HT-29 (cell line): Measurements from ENCODE around the gene HTR7. TPM values are rescaled to one million over a fixed set of nuclear protein-coding genes. Genes with fewer than 3 reads are reported as not detected.
"Not testable (repeated sequence)": the region's sequence is repeated elsewhere in the genome, so short reads cannot be mapped to it uniquely, and the experiment has no call there.

ENCODE experiments used
- DNase-seq: peaks from one replicate; pipeline ENCODE4 v3.0.0-alpha.2; 2015; ENCODE audit warnings: low spot score
- total RNA-seq: library from RNA; depleted of rRNA; stranded (reverse); fragments of >200 nt; shearing (Covaris generic); gene quantifications from 2 replicates; pipeline ENCODE4 v1.2.3, GENCODE V29; 2014; rRNA removed

Gene HTR7
- total RNA-seq, result not detected in 2 replicates

DNA sequence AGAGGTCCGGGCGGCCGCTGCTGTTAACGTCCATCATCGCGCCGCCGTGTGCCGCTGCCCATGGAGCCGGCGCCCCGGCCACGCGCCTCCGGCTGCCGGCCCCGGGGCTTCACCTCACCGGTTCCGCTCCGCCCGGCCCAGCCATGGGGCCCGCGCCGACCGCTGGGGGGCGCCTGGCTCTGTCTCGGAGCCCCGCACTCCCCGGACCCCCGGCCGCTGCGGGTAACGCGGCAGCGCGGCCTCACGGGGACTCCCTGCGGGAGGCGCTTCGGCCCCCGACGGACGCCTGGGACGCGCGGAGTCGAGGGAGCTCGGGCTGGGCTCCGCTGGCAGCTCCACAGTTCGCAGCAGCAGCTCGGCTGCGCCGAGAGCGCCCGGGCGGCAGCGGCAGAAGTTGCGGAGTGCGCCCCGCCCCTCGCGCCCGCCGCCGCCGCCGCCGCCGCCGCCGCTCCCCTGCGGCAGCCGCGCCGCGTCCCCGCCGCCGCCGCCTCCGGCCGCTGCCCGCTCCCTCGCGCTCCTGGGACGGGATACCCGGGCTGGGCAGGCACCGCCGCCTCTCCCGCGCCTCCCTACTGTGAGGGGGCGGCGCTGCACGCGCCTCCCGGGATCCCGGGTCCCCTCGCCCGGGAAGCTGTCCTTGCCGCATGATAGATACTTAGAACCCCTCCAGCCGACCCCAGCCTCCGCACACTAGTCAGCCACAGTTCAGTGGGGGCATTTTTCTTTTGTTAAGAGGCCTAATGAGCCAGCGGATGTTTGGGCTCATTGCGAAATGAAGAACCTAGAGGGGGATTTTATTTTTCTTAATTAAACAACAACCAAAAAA is at the start of gene HTR7:
Gene HTR7, minus strand, starts transcription at position 405 of the 826 bp plus-strand sequence. Its CDS starts 368 bp downstream, at position 37.
- no peak for DNase-seq

DNA sequence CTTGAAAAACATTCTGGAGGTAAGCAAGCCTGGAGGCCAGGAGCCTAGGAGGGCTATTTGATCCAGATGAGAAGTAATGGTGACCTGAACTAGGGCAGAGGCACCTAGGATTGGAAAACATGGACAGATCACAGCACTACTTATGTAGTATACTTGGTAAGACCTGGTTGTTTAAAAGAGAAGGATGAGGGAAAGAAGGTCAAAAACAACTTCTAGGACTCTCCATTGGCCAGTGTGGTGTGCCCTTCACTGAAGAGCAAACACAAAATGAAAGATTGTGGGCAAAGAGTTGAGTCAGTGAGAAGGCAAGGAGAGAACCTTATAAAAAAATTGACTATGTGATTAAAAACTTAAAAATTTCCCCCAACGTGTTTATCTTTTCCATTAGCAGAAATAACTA is 48.8 kb upstream of the HTR7 start:
- DNase-seq, result no peak

DNA sequence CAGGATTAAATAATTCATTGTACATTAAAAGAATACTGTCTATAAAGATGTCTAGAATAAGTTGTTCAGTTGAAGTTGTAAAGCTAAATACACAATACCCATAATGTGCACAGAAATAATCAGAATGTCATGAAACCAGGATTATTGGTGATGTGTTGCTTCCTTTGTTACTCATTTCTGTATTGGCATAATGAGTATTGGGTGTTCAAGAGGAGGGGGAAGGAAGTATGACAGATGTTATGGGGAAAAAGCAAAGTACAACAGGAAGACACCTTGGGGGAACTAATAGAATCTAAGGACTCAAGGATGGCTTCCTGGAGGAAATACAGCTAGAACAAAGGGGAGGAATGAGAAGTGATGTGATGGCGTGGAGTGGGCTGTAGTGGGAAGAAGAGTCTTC is 48.1 kb upstream of the HTR7 start:
- no peak for DNase-seq

DNA sequence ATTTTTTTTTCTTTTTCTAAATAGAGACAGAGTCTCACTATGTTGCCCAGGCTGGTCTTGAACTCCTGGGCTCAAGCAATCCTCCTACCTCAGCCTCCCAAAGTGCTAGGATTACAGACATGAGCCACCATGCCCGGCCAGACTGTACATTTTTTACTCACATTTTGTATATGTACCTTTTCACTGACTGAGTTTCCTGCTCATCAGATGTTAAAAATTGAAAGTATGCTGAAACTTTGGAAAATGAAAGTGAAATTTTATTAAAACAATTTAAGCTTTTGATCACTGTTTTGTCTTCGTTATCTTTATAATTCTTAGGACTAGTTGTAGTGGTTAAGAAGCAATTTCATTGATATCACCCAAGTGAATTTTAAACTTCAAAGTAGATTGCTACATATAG is 39.1 kb upstream of the HTR7 start:
- DNase-seq, result not testable (repeated sequence)

DNA sequence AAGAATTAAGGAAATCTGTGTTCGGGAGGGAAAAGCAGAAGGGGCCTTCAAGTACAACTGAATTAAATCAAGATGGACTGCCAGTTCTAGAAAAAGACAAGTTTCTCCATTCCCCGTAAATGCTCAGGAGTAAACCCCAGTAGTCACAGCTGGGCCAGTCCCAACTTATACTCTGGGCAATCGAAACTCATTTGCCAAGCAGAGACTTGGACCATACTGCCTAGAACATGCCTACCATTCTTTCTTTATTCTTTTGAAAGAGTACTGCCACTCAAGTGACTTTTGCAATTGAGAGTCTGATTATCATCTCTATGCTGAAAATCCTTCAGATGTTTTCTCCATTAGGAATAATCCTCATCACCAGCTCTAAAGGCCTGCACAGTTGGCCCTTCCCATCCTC is 35.4 kb upstream of the HTR7 start:
- no peak for DNase-seq

DNA sequence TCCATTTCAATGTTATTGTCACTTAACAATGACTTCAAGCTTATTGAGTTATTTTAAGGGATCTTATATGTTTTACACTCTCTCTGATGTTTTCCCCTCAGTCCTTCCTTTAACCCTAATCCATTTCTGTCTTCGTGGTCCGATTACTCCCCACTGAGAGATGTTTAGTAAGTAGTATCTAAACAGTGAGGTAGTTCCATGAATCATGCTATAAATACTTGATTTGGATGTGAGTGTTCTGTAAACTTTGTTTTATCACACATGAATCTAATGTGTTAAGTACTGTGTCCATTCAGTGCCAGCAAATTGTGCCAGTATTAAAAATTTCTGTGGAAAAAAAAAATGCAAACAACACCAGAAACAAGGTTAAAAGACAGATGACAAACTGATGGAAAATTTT is 32.5 kb upstream of the HTR7 start:
- DNase-seq, result no peak

DNA sequence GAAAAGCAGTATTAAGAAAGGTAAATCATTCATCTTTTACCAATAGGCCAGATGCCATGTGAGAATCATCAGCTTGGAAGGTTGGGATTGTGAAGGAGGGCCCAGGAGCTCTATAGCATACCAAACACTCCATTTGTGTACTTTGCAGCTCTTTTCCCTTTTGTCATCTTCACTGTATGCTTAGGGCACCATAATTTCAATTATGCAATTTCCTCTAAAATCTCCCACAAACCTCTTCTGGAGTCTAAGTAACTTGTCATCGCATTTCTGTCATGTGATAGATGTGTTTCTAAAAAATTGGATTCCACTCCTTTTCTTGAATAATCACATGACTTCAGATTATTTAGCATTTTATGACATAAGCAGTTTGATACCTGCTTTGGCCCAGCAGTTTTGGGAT is 31.8 kb upstream of the HTR7 start:
- no peak for DNase-seq

DNA sequence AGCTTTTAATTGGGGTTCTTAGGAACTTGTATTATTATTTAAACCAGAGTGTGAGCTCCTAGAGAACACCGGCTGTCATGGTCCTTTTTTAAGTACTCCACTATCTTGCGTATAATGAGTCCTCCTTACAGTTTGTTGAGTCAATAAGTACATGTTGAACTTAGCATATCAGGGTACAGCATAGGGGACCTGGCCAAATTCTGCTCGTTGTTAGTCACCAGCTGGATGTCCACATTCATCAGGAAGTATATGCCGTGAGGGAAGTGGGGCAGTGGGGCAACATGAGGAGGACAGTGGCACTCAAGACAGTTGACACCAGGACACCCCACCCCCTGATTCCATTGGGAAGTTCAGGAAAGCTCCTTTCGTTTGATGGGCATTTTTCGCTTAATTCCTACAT is 30.5 kb upstream of the HTR7 start:
- DNase-seq, result no peak

DNA sequence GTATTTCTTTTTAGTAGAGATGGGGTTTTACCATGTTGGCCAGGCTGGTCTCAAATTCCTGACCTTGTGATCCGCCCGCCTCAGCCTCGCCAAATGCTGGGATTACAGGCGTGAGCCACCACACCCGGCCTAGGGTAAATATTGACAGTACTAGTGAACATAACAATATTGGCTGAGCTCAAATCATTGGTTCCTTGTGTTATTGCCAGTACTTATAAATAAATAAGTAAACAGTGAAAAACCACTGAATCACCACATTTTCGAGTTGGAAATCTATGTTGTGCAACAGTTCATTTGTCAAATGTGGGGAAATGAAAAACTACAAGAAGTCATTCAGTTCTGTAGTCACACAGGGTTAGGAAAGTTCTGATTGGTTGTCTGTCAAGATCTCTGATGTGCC is 29.7 kb upstream of the HTR7 start:
- no peak for DNase-seq

DNA sequence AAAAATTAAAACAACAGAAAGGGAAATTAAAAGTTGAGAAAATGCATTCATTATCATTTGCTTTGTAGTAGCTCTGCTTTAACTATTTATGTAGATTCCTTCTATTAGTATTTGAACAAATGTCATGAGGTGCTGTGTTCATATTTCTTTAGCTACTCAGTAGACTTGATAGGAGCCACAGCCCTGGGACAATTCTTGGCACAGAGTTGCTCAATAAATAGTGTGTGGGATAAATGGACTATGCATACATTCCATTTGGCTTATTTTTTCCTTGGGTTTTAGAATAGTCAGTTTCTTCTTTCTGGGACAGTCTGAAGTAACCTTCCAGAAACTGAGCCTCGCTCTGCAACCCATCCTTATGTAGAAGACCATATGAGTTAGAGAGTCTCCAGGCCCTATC is 27.3 kb upstream of the HTR7 start:
- DNase-seq, result no peak

DNA sequence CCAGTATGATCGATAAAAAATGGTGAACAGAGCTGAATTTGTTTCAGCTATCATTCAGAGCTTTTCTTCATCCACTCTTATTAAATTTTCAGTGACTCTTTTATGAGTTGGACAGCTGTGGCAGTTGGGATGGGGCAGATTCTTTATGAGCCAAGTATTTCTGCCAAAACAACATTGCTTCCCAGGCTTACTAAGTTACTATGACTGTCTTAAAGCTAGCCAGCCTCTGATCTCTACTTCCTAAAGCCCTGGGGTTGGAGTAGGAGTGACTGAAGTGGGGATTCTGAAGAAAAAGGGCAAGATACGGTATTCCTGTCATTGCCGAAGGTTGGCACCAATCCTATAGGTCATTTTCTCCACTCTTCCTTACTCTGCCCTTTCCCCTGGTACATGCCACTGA is 26.6 kb upstream of the HTR7 start:
- no peak for DNase-seq

DNA sequence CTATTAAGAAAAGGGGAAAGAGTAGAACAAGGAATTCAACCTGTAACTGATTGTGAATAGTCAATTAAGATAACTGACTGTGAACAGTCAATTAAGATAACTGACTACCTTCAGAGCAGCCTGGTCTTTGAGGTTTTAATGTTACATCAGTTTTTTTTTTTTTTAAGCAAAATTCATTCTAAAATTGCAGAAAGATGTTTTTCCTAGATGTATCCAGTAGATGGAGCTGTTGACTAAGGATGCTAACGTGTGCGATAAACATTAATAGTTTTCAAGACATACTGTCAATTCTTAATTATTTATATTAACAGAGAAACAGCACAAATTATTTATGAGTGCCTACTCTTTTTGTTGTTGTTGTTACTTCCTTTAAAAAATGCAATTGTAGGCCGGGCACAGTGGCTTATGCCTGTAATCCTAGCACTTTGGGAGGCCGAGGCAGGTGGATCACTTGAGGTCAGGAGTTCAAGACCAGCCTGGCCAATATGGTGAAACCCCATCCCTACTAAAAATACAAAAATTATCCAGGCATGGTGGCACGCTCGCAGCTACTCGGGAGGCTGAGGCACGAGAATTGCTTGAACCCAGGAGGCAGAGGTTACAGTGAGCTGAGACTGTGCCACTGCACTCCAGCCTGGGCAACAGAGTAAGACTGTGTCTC is 22.4 kb upstream of the HTR7 start:
- DNase-seq, result peak; percentile 54

DNA sequence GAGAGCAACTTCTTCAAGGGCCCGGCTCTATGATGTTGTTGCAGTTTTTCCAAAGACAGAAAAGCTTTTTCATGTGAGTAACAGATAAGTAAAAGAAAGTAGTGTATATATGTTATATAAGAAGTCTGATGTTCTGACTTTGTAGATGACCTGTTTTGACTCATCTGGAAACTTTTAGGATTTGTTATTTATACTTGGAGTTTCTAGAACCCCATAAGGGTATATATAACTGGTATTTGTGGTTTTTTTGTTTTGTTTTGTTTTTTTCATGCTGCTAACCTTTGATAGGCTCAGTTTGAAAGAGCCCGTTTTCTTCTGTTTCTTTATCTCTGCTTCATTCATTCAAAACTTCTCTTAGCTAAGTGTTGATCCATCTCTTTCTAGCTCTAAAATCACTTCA is 21.2 kb upstream of the HTR7 start:
- no peak for DNase-seq

DNA sequence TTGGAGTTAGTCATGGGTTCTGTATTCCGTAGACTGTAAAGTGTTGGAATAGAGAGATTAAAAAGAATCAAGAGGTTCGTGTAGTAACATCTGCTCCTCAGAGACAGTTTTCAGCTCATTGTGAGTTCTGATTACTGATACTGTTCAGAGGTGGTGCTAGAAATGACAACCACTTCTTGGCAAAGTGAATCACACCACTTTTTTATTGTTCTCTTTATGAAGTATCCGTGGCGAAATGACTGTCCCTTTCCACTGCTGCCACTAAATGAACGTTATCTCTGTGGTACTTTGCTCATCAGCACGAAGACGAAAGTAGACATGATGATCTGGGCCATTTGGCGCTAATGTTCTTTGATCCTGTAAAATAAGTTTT is 14.8 kb upstream of the HTR7 start:
- DNase-seq, result peak; percentile 4

DNA sequence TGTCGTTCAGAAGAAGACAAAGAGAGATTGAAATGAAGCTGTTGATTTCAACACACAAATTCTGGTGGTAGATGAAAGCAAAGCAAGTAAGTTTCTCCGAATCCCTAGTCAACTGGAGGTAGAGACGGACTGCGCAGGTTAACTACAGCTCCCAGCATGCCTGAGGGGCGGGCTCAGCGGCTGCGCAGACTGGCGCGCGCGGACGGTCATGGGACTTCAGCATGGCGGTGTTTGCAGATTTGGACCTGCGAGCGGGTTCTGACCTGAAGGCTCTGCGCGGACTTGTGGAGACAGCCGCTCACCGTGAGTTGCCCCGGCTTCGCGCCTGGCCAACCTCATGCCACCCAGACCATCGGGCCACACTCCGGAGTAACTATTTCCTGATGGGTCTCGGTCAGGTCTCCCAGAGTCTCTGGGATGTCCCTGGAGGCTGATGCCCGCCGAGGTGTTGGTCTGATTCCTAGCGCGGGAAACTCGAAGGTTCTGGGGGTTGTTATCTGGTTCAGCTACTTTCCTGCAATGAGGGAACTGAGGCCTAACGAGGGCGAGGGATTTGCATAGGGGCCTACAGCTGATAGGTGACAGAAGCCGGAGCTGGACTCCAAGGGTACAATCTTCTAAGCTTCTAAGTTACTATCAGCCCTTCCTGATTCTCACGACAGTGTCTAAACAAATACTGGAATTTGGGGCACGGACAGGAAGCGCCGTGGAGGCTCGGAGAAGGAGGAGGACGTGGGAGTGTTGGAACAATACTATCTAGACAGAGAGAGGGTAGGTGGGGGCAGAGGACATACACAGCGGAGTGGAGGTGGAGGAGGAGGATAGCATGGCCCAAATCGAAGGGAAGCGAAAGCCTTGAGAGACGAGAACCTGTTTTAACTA is 14.2 kb upstream of the HTR7 start, which contains the start of gene RPP30:
Gene RPP30, plus strand, starts transcription at position 209 of the 882 bp plus-strand sequence. Its CDS starts 13 bp downstream, at position 222.
- peak; percentile 84 for DNase-seq

DNA sequence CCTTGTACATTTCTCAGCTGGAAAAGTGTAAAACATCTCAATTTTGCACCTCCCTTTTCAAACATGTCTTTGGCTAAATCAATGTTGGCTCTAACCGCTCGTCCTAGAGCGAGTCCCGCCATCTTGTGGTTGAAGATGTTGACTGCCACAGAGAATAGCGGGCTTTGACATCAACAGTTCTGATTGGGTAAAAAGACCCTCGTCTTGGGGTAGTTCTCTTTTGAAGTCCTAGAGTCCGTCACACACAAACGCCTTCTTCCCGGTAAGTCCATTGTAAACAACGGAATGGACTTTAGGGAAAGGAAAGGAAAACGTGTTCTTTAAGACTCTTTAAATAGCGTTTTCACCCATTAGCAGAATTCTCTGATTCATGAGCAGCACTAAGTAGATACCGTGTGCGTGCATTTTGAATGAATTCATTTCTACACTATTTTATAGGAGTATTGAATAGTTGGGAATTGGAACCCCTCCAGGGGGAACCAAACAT is 13.5 kb upstream of the HTR7 start:
- DNase-seq, result peak; percentile 69

DNA sequence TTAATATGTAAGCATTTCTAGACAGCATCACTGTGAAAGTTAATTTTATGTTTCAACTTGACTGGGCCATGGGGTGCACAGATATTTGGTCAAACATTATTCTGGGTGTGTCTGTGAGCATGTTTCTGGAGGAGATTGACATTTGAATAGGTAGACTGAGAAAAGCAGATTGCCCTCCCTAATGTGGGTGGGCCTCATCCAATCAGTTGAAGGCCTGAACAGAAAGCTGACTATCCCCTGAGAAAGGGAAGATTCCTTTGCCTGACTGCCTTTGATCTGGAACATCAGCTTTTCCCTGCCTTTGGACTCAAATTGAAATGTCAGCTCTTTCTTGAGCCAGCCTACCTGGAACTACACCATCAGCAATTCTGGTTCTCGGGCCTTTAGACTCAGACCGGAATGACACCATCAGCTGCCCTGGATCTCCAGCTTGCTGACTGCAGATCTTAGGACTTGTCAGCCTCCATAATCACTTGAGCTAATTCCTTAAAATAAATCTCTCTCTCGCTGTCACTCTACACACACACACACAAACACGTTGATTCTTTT is 8.3 kb upstream of the HTR7 start:
- DNase-seq, result no peak

DNA sequence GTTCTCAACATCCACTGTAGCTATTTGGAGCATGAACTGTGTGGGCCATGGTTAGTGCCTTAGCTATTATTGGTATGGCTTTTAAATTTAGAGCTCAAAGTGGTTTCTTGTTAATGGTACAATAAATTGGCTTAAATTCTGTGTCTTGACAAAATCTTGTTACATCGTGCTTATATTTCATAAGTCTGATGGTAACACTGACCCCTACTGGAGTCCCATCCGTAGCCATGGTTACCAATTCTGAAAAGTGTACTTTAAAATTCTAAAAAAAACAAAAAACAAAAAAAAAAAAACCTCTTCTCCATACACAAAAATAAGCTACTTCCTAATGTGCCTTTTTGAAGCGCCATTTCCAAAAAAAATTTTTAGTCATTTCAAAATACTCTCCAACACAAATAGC is 7.6 kb upstream of the HTR7 start:
- no peak for DNase-seq

DNA sequence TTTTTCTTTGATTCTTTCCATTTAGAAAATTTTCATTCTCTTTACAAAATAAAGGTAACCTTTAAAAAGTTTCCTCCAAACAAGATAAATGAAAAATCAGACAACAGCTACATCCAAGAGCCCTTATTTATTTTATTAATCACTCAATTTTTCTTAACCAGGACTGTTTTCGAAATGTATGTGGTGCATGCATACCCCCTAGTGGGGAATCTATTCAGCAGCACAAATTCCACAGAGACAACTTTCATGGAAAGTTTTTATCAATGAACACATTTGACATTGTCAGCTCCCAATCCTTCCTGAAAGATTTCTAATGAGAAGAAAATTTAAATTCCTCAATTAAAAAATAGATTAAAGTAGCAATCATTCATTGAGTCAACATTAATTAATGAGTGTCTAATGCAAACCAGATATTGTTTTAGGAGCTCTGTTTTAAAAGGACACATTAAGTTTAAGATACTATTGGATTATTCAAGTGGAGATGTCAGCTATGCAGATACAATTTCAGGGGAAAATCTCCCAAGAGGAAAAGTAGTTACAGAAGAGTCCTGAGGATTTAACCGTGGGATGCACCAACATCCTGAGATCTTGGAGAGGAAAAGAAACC is 5.2 kb upstream of the HTR7 start:
- DNase-seq, result peak; percentile 20

DNA sequence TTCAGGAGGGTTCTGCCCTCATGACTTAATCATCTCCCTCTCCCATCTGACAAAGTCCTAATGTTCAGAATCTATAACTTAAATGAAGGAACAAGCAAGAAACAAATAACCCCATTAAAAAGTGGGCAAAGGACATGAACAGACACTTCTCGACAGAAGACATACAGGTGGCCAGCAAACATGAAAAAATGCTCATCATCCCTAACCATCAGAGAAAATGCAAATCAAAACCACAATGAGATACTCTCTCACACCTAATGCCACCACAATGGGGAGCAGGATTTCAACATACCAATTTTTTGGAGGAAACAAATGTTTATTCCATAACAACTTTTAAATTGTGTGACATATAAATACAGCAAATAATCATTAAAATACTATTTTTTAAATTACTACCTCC is 3.0 kb upstream of the HTR7 start:
- DNase-seq, result no peak

DNA sequence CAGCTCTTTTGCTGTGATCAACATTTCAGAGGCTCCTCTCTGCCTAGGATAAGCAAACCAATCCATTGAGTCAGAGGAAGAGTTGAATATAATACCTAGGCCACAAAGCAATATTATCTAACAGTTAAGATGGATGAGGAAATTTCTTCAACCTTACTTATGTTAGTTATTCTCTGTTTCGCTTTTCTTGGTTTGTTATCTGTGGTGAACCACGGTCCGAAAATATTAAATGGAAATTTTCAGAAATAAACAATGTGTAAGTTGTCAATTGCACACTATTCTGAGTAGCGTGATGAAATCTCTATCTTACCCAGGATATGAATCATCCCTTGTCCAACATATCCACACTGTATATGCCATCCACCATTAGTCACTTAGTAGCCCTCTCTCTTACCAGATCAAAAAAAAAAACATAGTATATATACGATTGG is 1.5 kb upstream of the HTR7 start:
- DNase-seq, result no peak
